Measurements from ENCODE around the gene DUXA. TPM values are rescaled to one million over a fixed set of nuclear protein-coding genes. Genes with fewer than 3 reads are reported as not detected.

The DUXA gene
- total RNA-seq, 2 experiments from 2014 or later = not detected

DNA sequence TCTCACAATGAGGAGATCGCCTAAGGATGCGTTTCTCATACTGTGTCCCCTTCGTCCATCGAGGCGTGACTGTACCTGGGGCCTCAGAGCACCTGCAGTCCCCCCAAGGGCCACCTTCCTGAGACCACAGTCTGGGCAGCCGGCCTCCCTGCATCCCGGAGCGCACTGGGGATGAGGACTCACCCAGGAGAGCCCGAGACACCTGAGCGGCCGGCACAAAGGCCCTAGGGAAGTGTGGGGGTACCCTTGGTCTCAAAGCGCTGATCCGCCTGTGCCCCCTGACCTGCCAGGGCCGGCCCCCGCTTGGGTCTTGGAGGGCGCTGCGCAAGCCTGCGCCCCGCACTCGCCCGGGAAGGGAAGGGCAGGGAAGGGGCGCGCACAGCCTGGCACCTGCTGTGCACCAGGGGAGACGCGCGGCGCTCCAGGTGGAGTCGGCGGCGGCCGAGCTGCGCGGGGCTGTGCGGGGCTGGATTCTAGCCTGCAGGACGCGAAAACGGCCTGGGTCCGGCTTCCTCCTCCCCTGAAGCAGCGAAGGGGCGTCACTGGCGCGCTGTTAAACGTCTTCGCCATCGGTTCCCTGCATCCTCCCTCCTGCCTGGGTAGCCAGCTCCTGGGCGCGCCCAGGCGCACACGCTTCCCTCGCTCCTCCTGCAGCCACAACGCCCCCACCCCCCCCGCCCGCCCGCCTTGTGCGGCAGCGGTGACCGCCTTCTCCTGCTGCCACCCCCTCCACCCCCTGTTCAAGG, 61.1 kb downstream of the DUXA start:
- DNase-seq (ENCODE audit: low spot score) = no peak
- peaks cover 13% of the 10 kb centered on the region; the same call in 1 of the 2 replicates for H3K9me3 ChIP-seq (ENCODE audit: low read length)
- H3K4me1 ChIP-seq (ENCODE audit: insufficient read depth, low read length, poor library complexity, severe bottlenecking) = no peaks in the 10 kb centered on the region
- no peak overlapping the region for H3K4me2 ChIP-seq (ENCODE audit: low read length)
- H3K27ac ChIP-seq (ENCODE audit: low read depth, low read length, poor library complexity, severe bottlenecking) = no peak overlapping the region
- CTCF ChIA-PET (ENCODE audit: unreplicated experiment) = no interaction called here
- H3K79me2 ChIP-seq (ENCODE audit: insufficient read depth, low read depth, low read length) = no peaks in the 10 kb centered on the region
- no TSS peak for BruUV-seq (replicated peaks)
- H4K20me1 ChIP-seq (ENCODE audit: insufficient read depth, low read length) = no peaks in the 10 kb centered on the region
- no peaks in the 10 kb centered on the region for H3K9me2 ChIP-seq (ENCODE audit: insufficient read depth, low read length)
- H3K4me3 ChIP-seq (ENCODE audit: low read depth, low read length, poor library complexity, severe bottlenecking) = no peak overlapping the region
- no peak overlapping the region for H2AFZ ChIP-seq (ENCODE audit: low read length)
- POLR2A ChIA-PET = no interaction called here
- TF ChIP-seq, protein P1, sequence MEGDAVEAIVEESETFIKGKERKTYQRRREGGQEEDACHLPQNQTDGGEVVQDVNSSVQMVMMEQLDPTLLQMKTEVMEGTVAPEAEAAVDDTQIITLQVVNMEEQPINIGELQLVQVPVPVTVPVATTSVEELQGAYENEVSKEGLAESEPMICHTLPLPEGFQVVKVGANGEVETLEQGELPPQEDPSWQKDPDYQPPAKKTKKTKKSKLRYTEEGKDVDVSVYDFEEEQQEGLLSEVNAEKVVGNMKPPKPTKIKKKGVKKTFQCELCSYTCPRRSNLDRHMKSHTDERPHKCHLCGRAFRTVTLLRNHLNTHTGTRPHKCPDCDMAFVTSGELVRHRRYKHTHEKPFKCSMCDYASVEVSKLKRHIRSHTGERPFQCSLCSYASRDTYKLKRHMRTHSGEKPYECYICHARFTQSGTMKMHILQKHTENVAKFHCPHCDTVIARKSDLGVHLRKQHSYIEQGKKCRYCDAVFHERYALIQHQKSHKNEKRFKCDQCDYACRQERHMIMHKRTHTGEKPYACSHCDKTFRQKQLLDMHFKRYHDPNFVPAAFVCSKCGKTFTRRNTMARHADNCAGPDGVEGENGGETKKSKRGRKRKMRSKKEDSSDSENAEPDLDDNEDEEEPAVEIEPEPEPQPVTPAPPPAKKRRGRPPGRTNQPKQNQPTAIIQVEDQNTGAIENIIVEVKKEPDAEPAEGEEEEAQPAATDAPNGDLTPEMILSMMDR (conservative IDR thresholded peaks at IDR 0.05; ENCODE audit: low read length) = no peak
- no peak for TF ChIP-seq EZH2phosphoT487 (IDR thresholded peaks at IDR 0.05; ENCODE audit: borderline replicate concordance, low read depth, low read length)
- H3K36me3 ChIP-seq (ENCODE audit: insufficient read depth, low read length) = no peaks in the 10 kb centered on the region
- intact Hi-C loops (cut with micrococcal nuclease; ENCODE audit: unreplicated experiment) = loop anchor here (10.0 kb wide), 1 partner anchor 799 kb away; no protein-coding TSS in a partner anchor

Small RNA genes lying within 50 kb of the gene (small RNA-seq; reads per million reads assigned to genes)
- not detected for gene AC025588.3

Other genes with a start within 250 kb of the DUXA start
- gene USP29, start 47.5 kb downstream of the DUXA start, total RNA-seq (2014; rRNA removed; shearing (Covaris generic)) = not detected in 2 replicates
- not detected in 2 replicates for gene USP29, start 47.5 kb downstream of the DUXA start, total RNA-seq (2022)
- not detected in 2 replicates for gene ZIM3, start 22.3 kb downstream of the DUXA start, total RNA-seq (2014; rRNA removed; shearing (Covaris generic))
- not detected in 2 replicates for gene ZIM3, start 22.3 kb downstream of the DUXA start, total RNA-seq (2022)
- 7.3 and 10.0 TPM in 2 replicates for gene ZNF264, start 24.0 kb upstream of the DUXA start, total RNA-seq (2014; rRNA removed; shearing (Covaris generic))
- 12.2 and 12.6 TPM in 2 replicates for gene ZNF264, start 24.0 kb upstream of the DUXA start, total RNA-seq (2022)
- not detected in 2 replicates for gene AURKC, start 63.5 kb upstream of the DUXA start, total RNA-seq (2014; rRNA removed; shearing (Covaris generic))
- gene AURKC, start 63.5 kb upstream of the DUXA start, total RNA-seq (2022) = 1.1 TPM in 1 of 2 replicates, not detected in the other
- 12.2 and 14.9 TPM in 2 replicates for gene ZNF805, start 73.1 kb upstream of the DUXA start, total RNA-seq (2014; rRNA removed; shearing (Covaris generic))
- 8.1 and 10.9 TPM in 2 replicates for gene ZNF805, start 73.1 kb upstream of the DUXA start, total RNA-seq (2022)
- 93.4 and 94.7 TPM in 2 replicates for gene ZNF460, start 113.0 kb upstream of the DUXA start, total RNA-seq (2014; rRNA removed; shearing (Covaris generic))
- gene ZNF460, start 113.0 kb upstream of the DUXA start, total RNA-seq (2022) = 62.5 and 67.5 TPM in 2 replicates
- 11.5 and 14.6 TPM in 2 replicates for gene ZNF543, start 153.0 kb upstream of the DUXA start, total RNA-seq (2014; rRNA removed; shearing (Covaris generic))
- gene ZNF543, start 153.0 kb upstream of the DUXA start, total RNA-seq (2022) = 9.4 and 10.9 TPM in 2 replicates
- 5.0 and 6.8 TPM in 2 replicates for gene ZNF304, start 183.8 kb upstream of the DUXA start, total RNA-seq (2014; rRNA removed; shearing (Covaris generic))
- gene ZNF304, start 183.8 kb upstream of the DUXA start, total RNA-seq (2022) = 5.8 and 6.8 TPM in 2 replicates
- 12.7 and 19.3 TPM in 2 replicates for gene TRAPPC2B, start 196.1 kb upstream of the DUXA start, total RNA-seq (2014; rRNA removed; shearing (Covaris generic))
- 8.7 and 9.8 TPM in 2 replicates for gene TRAPPC2B, start 196.1 kb upstream of the DUXA start, total RNA-seq (2022)
- gene ZNF547, start 196.1 kb upstream of the DUXA start, total RNA-seq (2014; rRNA removed; shearing (Covaris generic)) = 2.8 and 3.9 TPM in 2 replicates
- gene ZNF547, start 196.1 kb upstream of the DUXA start, total RNA-seq (2022) = 4.5 and 4.8 TPM in 2 replicates
- gene ZNF548, start 222.4 kb upstream of the DUXA start, total RNA-seq (2014; rRNA removed; shearing (Covaris generic)) = 18.9 and 23.9 TPM in 2 replicates
- 41.8 and 42.4 TPM in 2 replicates for gene ZNF548, start 222.4 kb upstream of the DUXA start, total RNA-seq (2022)
- 18.9 and 31.4 TPM in 2 replicates for gene ZNF17, start 243.7 kb upstream of the DUXA start, total RNA-seq (2014; rRNA removed; shearing (Covaris generic))
- 14.9 and 15.9 TPM in 2 replicates for gene ZNF17, start 243.7 kb upstream of the DUXA start, total RNA-seq (2022)